Measurements from ENCODE around the gene CAVIN2.

CAVIN2 gene

DNA sequence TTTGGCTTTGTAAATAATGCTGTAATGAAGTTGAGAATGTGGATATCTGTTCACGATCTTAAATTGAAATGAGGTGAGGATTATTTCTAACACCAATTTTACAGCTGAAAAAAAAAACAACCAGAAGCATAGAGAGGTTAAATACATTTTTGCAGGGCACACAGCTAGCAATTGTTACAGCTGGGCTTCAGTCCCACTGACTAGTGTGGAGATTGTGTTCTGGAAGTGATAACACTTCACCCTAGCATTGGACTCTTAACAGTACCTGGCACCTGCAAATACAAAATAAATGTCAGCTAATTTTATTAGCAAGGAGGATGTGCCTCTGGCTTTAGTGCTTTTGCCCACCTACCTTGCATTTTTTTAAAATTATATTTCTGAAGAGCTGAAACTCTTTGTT lies 28.8 kb downstream of the CAVIN2 start:
- Histone ChIP-seq H3K4me1 (ENCODE audit: control insufficient read depth, insufficient read depth, low read length) (no peaks in the 10 kb centered on the region), H3K36me3 (ENCODE audit: control insufficient read depth, insufficient read depth, low read length) (no peaks in the 10 kb centered on the region), H3K27ac (ENCODE audit: low read depth, low read length) (no peak overlapping the region), H3K27me3 (ENCODE audit: control insufficient read depth, insufficient read depth, low read length) (no peaks in the 10 kb centered on the region), H3K4me3 (ENCODE audit: low read depth, low read length) (no peak overlapping the region), H3K9me3 (ENCODE audit: control insufficient read depth, insufficient read depth, low read length) (no peaks in the 10 kb centered on the region), H3K9ac (ENCODE audit: low read depth, low read length) (no peak overlapping the region)

DNA sequence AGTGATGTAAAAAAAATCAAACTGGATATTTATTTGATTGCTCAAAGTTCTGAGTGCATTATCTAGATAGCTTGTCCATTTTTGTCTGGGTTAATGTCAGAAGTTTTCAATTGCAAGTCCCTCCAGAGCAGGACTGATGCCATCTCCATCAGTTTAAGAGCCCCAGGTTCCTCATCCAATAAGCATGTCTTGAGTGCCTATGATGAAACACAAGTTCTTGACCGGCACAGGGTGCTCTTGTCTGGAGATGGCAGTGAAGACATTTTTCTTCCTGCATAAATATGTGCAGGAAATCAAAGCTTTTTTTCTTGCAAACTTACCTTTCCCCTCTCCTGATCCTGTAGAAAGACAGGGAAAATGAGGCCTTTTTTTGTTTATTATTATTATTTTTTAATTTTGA lies 31.9 kb downstream of the CAVIN2 start:
- no peak overlapping the region for H3K9ac ChIP-seq (ENCODE audit: low read depth, low read length)
- H3K27ac ChIP-seq (ENCODE audit: low read depth, low read length) = no peak overlapping the region
- no peaks in the 10 kb centered on the region for H3K4me1 ChIP-seq (ENCODE audit: control insufficient read depth, insufficient read depth, low read length)
- H3K9me3 ChIP-seq (ENCODE audit: control insufficient read depth, insufficient read depth, low read length) = no peaks in the 10 kb centered on the region
- no peaks in the 10 kb centered on the region for H3K27me3 ChIP-seq (ENCODE audit: control insufficient read depth, insufficient read depth, low read length)
- H3K36me3 ChIP-seq (ENCODE audit: control insufficient read depth, insufficient read depth, low read length) = no peaks in the 10 kb centered on the region
- H3K4me3 ChIP-seq (ENCODE audit: low read depth, low read length) = no peak overlapping the region

DNA sequence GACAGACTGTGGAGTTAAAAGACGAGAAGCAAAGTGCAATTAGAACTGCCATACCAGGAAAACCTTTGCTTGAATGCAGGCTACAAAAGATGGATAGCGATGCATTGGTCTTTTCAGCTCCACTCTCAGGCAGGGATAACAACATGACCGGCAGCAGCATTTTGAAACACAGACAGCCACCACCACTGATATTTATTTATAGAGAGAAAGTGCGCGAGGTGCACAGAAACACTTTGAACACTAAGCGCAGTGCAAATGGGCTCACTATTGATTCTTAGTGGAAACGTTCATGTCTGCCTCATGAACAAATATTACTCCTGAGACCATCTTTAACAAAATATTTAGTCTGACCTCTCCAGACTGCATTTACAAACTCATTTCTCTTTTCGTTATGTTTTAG lies 32.9 kb downstream of the CAVIN2 start:
- Histone ChIP-seq H3K9ac (ENCODE audit: low read depth, low read length) (no peak overlapping the region), H3K27ac (ENCODE audit: low read depth, low read length) (no peak overlapping the region), H3K27me3 (ENCODE audit: control insufficient read depth, insufficient read depth, low read length) (no peaks in the 10 kb centered on the region)

GRCh38 chr2:191811807-191812602 lies 34.9 kb downstream of the CAVIN2 start:
- Histone ChIP-seq H3K4me1 (ENCODE audit: control insufficient read depth, insufficient read depth, low read length) (no peaks in the 10 kb centered on the region), H3K27ac (ENCODE audit: low read depth, low read length) (no peak overlapping the region), H3K36me3 (ENCODE audit: control insufficient read depth, insufficient read depth, low read length) (no peaks in the 10 kb centered on the region), H3K9ac (ENCODE audit: low read depth, low read length) (no peak overlapping the region), H3K9me3 (ENCODE audit: control insufficient read depth, insufficient read depth, low read length) (no peaks in the 10 kb centered on the region), H3K4me3 (ENCODE audit: low read depth, low read length) (no peak overlapping the region), H3K27me3 (ENCODE audit: control insufficient read depth, insufficient read depth, low read length) (no peaks in the 10 kb centered on the region)

More for the DNA sequence above, 32.9 kb downstream of the CAVIN2 start:
- no peak overlapping the region for H3K4me3 ChIP-seq (ENCODE audit: low read depth, low read length)
- H3K9me3 ChIP-seq (ENCODE audit: control insufficient read depth, insufficient read depth, low read length) = no peaks in the 10 kb centered on the region
- H3K4me1 ChIP-seq (ENCODE audit: control insufficient read depth, insufficient read depth, low read length) = no peaks in the 10 kb centered on the region
- H3K36me3 ChIP-seq (ENCODE audit: control insufficient read depth, insufficient read depth, low read length) = no peaks in the 10 kb centered on the region

DNA sequence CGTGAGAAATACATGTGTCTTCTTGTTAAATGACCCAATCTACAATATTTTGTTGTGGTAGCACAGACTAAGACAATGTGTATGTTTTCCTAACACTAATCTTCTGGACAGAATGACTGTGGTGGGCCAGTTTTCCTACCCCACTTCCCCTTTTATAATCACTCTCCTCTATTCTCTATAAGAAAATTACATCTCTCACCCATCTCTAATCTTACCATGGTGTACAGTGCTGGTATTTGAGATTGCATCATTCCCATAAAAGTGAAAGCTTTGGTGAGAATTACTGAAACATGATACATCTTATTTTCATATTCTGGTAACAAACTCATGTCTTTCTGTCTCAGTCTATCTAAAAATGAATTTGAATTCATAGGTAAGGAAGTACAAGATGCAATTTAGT lies 40.5 kb downstream of the CAVIN2 start:
- Histone ChIP-seq H3K27ac (ENCODE audit: low read depth, low read length) (no peak overlapping the region), H3K27me3 (ENCODE audit: control insufficient read depth, insufficient read depth, low read length) (no peaks in the 10 kb centered on the region), H3K9ac (ENCODE audit: low read depth, low read length) (no peak overlapping the region), H3K4me1 (ENCODE audit: control insufficient read depth, insufficient read depth, low read length) (no peaks in the 10 kb centered on the region), H3K4me3 (ENCODE audit: low read depth, low read length) (no peak overlapping the region), H3K9me3 (ENCODE audit: control insufficient read depth, insufficient read depth, low read length) (no peaks in the 10 kb centered on the region), H3K36me3 (ENCODE audit: control insufficient read depth, insufficient read depth, low read length) (no peaks in the 10 kb centered on the region)

DNA sequence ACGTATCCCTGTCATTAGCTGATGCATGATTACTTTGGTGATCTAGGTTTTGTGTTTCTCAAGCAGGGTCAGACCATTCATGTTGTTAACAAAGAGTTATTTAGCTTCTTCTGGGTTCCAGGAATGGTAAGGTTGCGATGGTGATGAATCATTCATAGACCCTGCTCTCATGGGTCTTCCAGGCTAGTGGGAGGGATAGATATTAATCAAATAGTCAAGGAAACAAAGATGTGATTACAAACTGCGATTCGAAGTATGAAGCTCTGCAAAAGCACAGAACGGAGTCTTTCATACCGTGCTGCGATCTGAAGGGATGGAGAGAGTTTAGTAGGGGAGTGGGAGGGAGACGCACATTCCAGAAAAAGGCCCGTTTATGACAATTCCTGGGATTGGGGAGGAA lies 42.1 kb downstream of the CAVIN2 start:
- Histone ChIP-seq H3K4me3 (ENCODE audit: low read depth, low read length) (no peak overlapping the region), H3K9me3 (ENCODE audit: control insufficient read depth, insufficient read depth, low read length) (no peaks in the 10 kb centered on the region), H3K9ac (ENCODE audit: low read depth, low read length) (no peak overlapping the region), H3K27me3 (ENCODE audit: control insufficient read depth, insufficient read depth, low read length) (no peaks in the 10 kb centered on the region), H3K4me1 (ENCODE audit: control insufficient read depth, insufficient read depth, low read length) (no peaks in the 10 kb centered on the region), H3K27ac (ENCODE audit: low read depth, low read length) (no peak overlapping the region), H3K36me3 (ENCODE audit: control insufficient read depth, insufficient read depth, low read length) (no peaks in the 10 kb centered on the region)

DNA sequence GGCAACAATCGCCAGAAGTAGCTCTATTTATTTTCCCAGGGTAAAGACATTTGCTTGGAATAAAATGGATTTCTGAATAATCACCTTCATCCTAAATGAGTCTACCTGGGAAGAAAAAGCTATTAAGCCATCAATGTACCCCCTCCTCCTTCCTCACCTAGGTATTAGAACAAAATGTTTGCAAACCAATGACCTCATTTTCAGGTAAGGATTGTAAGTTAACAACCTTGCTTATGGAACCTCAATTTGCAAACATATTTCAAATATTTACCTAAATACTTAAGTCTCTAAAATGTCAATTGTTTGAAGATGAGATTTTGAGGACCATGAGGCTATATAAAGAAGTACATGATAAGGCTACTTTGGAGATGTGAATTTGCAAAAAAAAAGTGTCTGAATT lies 43.9 kb downstream of the CAVIN2 start:
- Histone ChIP-seq H3K36me3 (ENCODE audit: control insufficient read depth, insufficient read depth, low read length) (no peaks in the 10 kb centered on the region), H3K4me1 (ENCODE audit: control insufficient read depth, insufficient read depth, low read length) (no peaks in the 10 kb centered on the region), H3K4me3 (ENCODE audit: low read depth, low read length) (no peak overlapping the region), H3K9ac (ENCODE audit: low read depth, low read length) (no peak overlapping the region), H3K9me3 (ENCODE audit: control insufficient read depth, insufficient read depth, low read length) (no peaks in the 10 kb centered on the region), H3K27me3 (ENCODE audit: control insufficient read depth, insufficient read depth, low read length) (no peaks in the 10 kb centered on the region), H3K27ac (ENCODE audit: low read depth, low read length) (no peak overlapping the region)

DNA sequence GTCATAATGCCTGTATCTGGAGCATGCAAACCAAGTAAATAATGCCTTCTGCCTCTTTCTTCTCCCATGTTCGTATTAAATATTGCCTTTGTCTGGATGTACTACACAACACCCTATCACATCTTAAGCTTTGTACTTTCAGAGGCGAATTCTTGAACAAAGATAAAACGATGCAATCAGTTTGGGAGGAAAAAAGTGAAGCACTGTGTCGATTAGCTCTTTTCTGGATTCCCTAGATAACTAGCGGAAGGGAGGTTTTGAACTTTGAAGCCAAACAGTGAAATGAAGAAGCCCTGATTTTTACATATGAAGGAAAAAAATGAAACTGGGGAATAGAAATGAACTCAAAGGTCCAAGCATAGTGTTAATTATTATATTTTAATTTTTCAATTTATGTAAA lies 44.7 kb downstream of the CAVIN2 start:
- H3K9ac ChIP-seq (ENCODE audit: low read depth, low read length) = no peak overlapping the region

GRCh38 chr2:191800874-191801273 lies 46.0 kb downstream of the CAVIN2 start:
- Histone ChIP-seq H3K9ac (ENCODE audit: low read depth, low read length) (no peak overlapping the region), H3K4me3 (ENCODE audit: low read depth, low read length) (no peak overlapping the region), H3K36me3 (ENCODE audit: control insufficient read depth, insufficient read depth, low read length) (no peaks in the 10 kb centered on the region), H3K9me3 (ENCODE audit: control insufficient read depth, insufficient read depth, low read length) (no peaks in the 10 kb centered on the region), H3K27me3 (ENCODE audit: control insufficient read depth, insufficient read depth, low read length) (no peaks in the 10 kb centered on the region), H3K27ac (ENCODE audit: low read depth, low read length) (no peak overlapping the region), H3K4me1 (ENCODE audit: control insufficient read depth, insufficient read depth, low read length) (no peaks in the 10 kb centered on the region)

More for the DNA sequence above, 44.7 kb downstream of the CAVIN2 start:
- H3K4me3 ChIP-seq (ENCODE audit: low read depth, low read length) = no peak overlapping the region
- no peaks in the 10 kb centered on the region for H3K27me3 ChIP-seq (ENCODE audit: control insufficient read depth, insufficient read depth, low read length)
- no peaks in the 10 kb centered on the region for H3K4me1 ChIP-seq (ENCODE audit: control insufficient read depth, insufficient read depth, low read length)
- no peak overlapping the region for H3K27ac ChIP-seq (ENCODE audit: low read depth, low read length)
- no peaks in the 10 kb centered on the region for H3K9me3 ChIP-seq (ENCODE audit: control insufficient read depth, insufficient read depth, low read length)
- no peaks in the 10 kb centered on the region for H3K36me3 ChIP-seq (ENCODE audit: control insufficient read depth, insufficient read depth, low read length)

GRCh38 chr2:191799526-191799925 lies 47.4 kb downstream of the CAVIN2 start:
- H3K27me3 ChIP-seq (ENCODE audit: control insufficient read depth, insufficient read depth, low read length) = no peaks in the 10 kb centered on the region
- H3K27ac ChIP-seq (ENCODE audit: low read depth, low read length) = no peak overlapping the region
- no peaks in the 10 kb centered on the region for H3K36me3 ChIP-seq (ENCODE audit: control insufficient read depth, insufficient read depth, low read length)
- no peaks in the 10 kb centered on the region for H3K4me1 ChIP-seq (ENCODE audit: control insufficient read depth, insufficient read depth, low read length)
- no peak overlapping the region for H3K4me3 ChIP-seq (ENCODE audit: low read depth, low read length)
- H3K9ac ChIP-seq (ENCODE audit: low read depth, low read length) = no peak overlapping the region
- no peaks in the 10 kb centered on the region for H3K9me3 ChIP-seq (ENCODE audit: control insufficient read depth, insufficient read depth, low read length)

DNA sequence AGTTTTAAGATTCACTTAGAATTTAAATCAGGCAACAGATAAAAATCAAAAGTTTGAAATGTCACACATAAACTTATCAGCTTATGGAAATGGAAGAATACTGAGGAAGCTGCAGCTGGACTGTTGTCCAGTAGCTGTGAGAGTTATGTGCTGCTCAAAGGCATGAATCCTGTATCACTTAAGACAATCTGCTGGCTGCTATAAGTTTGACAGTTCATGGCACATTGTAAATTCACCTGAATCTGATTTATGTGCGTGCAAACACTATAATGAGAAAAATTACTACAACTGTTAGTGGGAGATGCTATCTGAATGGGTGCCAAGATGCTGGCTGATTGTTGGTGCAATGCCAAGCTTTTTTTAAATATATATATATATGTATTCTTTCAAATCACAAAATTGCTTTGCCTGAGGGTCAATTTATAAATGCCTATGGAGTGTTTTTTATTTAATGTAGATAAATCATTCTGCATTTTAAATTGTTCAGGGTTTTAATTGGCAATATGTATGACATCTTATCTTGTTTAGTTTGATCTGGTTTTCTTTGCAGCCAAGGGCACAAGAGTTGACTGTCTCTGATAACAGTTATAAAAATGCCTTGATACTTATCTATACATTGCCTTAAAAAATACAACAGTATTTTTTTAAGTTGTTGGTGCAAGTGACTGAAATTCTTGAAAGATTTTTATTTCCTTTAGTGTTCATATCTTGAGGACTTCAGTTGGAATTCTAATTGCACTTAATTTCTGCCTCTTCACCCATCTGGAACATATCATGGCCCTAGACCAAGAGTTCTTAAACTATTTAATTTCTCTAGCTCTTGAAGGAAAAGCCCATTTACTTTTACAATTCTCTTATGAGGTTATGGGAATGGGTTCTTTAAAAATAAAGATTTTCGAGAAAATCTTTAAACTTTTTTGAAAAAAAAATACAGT lies 48.7 kb downstream of the CAVIN2 start:
- no peak overlapping the region for H3K4me3 ChIP-seq (ENCODE audit: low read depth, low read length)
- no peaks in the 10 kb centered on the region for H3K36me3 ChIP-seq (ENCODE audit: control insufficient read depth, insufficient read depth, low read length)
- no peak overlapping the region for H3K27ac ChIP-seq (ENCODE audit: low read depth, low read length)

More for the DNA sequence above, 48.7 kb downstream of the CAVIN2 start:
- Histone ChIP-seq H3K9me3 (ENCODE audit: control insufficient read depth, insufficient read depth, low read length) (no peaks in the 10 kb centered on the region), H3K4me1 (ENCODE audit: control insufficient read depth, insufficient read depth, low read length) (no peaks in the 10 kb centered on the region), H3K27me3 (ENCODE audit: control insufficient read depth, insufficient read depth, low read length) (no peaks in the 10 kb centered on the region), H3K9ac (ENCODE audit: low read depth, low read length) (no peak overlapping the region)

All from HUES48 (cell line).